Endodermal cell (in vitro differentiated cells): Measurements from ENCODE around the gene SUFU. TPM values are rescaled to one million over a fixed set of nuclear protein-coding genes. Genes with fewer than 3 reads are reported as not detected.

Experiments used
- DNase-seq: peaks from one replicate; pipeline ENCODE4 v3.0.0-alpha.2; 2017
- H3K27ac ChIP-seq: 2 replicates; pipeline ENCODE4 v1.5.1; 2013; ENCODE audit warnings: mild to moderate bottlenecking, low read depth, low read length, moderate library complexity
- H3K27me3 ChIP-seq: 2 replicates; pipeline ENCODE4 v1.6.1; 2013; ENCODE audit warnings: mild to moderate bottlenecking, low read length, moderate library complexity; ENCODE audit not compliant: insufficient read depth, control insufficient read depth, poor library complexity, severe bottlenecking
- H3K36me3 ChIP-seq: 2 replicates; pipeline ENCODE4 v1.7.0; 2013; ENCODE audit warnings: mild to moderate bottlenecking, low read length, moderate library complexity; ENCODE audit not compliant: control insufficient read depth, insufficient read depth
- H3K4me1 ChIP-seq: one replicate; pipeline ENCODE4 v1.7.0; 2013; ENCODE audit warnings: low read length; ENCODE audit not compliant: control insufficient read depth, insufficient read depth
- H3K4me3 ChIP-seq: 2 replicates; pipeline ENCODE4 v1.5.1; 2013; ENCODE audit warnings: mild to moderate bottlenecking, low read length, moderate library complexity
- H3K9ac ChIP-seq: 2 replicates; pipeline ENCODE4 v1.6.1; 2013; ENCODE audit warnings: mild to moderate bottlenecking, low read length, moderate library complexity; ENCODE audit not compliant: poor library complexity, severe bottlenecking; ENCODE audit errors: extremely low read depth
- H3K9me3 ChIP-seq: 2 replicates; pipeline ENCODE4 v1.6.1; 2013; ENCODE audit warnings: mild to moderate bottlenecking, low read length, moderate library complexity; ENCODE audit not compliant: control insufficient read depth
- H3K27ac Mint-ChIP-seq: 2 replicates; pipeline ENCODE4 v1.8.0; 2020; ENCODE audit warnings: mixed read lengths
- H3K27me3 Mint-ChIP-seq: 2 replicates; pipeline ENCODE4 v1.8.0; 2021; ENCODE audit warnings: mild to moderate bottlenecking, mixed read lengths; ENCODE audit not compliant: insufficient read depth
- H3K36me3 Mint-ChIP-seq: 2 replicates; pipeline ENCODE4 v1.8.0; 2020; ENCODE audit warnings: low read depth, mixed read lengths
- H3K4me1 Mint-ChIP-seq: 2 replicates; pipeline ENCODE4 v1.8.0; 2020; ENCODE audit warnings: mixed read lengths
- H3K4me3 Mint-ChIP-seq: 2 replicates; pipeline ENCODE4 v1.8.0; 2020; ENCODE audit warnings: mild to moderate bottlenecking, moderate library complexity, mixed read lengths
- H3K9me3 Mint-ChIP-seq: 2 replicates; pipeline ENCODE4 v1.8.0; 2020; ENCODE audit warnings: mild to moderate bottlenecking, mixed read lengths
- CTCF ChIP-seq: fragments of 200-600 bp; sonication (generic); conservative IDR thresholded peaks from 2 replicates; pipeline ENCODE4 v1.5.0; 2021; ENCODE audit warnings: antibody characterized with exemption, mild to moderate bottlenecking
- WGBS, 2 experiments: methylation state at CpG; one replicate each; pipeline versions ENCODE4 v1.1.5 to v1.1.7; 2013; ENCODE audit warnings: missing lambda C conversion rate in 2 of 2, mixed read lengths in 1 of 2; ENCODE audit not compliant: insufficient coverage in 1 of 2, insufficient read length in 1 of 2; 5-methylcytosine and 5-hydroxymethylcytosine counted together
- total RNA-seq, 2 donors: library from RNA; stranded (reverse); fragmentation: NEBNext Ultra II Directional in 1 of 2; extraction: Animal tissue kit (Norgen Biotek cat#: 25700) in 1 of 2; gene quantifications; 2 replicates in 1 of 2; 3 replicates in 1 of 2; pipeline ENCODE4 v1.2.1, GENCODE V29; 2021

The SUFU gene
- total RNA-seq, 2 donors from 2014 or later = 19.1 to 20.6 TPM

DNA sequence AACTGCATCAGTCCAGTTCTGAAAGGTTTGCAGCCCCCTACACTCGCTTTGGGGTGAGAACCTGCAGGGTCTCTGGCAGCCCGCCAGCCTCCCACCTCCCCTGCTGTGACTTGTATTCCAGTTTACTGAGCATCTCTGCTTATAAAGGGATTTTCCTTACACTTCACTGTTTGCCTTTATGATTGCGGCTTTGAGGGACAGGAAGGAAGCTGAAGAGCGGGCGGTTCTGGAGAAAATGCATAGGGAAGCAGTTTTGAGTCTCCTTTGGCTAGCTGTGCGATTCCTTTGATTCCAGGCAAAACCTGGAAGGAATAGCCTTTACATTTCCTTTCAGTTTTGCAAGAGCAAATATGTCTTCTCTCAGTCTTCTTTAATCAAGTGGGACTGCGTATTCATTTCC lies 75.6 kb downstream of the SUFU start:
- H3K27me3 Mint-ChIP-seq = no peaks in the 10 kb centered on the region
- H3K4me3 Mint-ChIP-seq = no peak overlapping the region
- peak overlapping the region; percentile 9 for H3K27ac ChIP-seq
- H3K36me3 Mint-ChIP-seq = no peaks in the 10 kb centered on the region
- H3K9me3 Mint-ChIP-seq = no peaks in the 10 kb centered on the region
- no peaks in the 10 kb centered on the region for H3K9me3 ChIP-seq
- H3K36me3 ChIP-seq = no peaks in the 10 kb centered on the region
- WGBS, 2 experiments = 89 to 100% methylated on average over 6 to 7 of the region's 7 CpGs
- peaks cover 7% of the 10 kb centered on the region for H3K4me1 ChIP-seq
- H3K4me1 Mint-ChIP-seq = peaks cover 34% of the 10 kb centered on the region
- no peak overlapping the region for H3K27ac Mint-ChIP-seq
- DNase-seq = no peak
- H3K27me3 ChIP-seq = no peaks in the 10 kb centered on the region
- no peak for TF ChIP-seq CTCF
- H3K9ac ChIP-seq = no peak overlapping the region
- no peak overlapping the region for H3K4me3 ChIP-seq

GRCh38 chr10:102580230-102580629 lies 76.5 kb downstream of the SUFU start:
- Mint-ChIP-seq H3K36me3 (no peaks in the 10 kb centered on the region), H3K9me3 (no peaks in the 10 kb centered on the region), H3K27me3 (no peaks in the 10 kb centered on the region), H3K4me3 (no peak overlapping the region), H3K27ac (peak overlapping the region; percentile 50), H3K4me1 (peaks cover 34% of the 10 kb centered on the region)
- Histone ChIP-seq H3K27ac (no peak overlapping the region), H3K9ac (no peak overlapping the region), H3K27me3 (no peaks in the 10 kb centered on the region), H3K9me3 (no peaks in the 10 kb centered on the region), H3K4me1 (peaks cover 7% of the 10 kb centered on the region), H3K36me3 (no peaks in the 10 kb centered on the region), H3K4me3 (no peak overlapping the region)
- WGBS, 2 experiments = 90 to 100% methylated on average over 2 to 4 of the region's 4 CpGs
- no peak for TF ChIP-seq CTCF
- DNase-seq = no peak

DNA sequence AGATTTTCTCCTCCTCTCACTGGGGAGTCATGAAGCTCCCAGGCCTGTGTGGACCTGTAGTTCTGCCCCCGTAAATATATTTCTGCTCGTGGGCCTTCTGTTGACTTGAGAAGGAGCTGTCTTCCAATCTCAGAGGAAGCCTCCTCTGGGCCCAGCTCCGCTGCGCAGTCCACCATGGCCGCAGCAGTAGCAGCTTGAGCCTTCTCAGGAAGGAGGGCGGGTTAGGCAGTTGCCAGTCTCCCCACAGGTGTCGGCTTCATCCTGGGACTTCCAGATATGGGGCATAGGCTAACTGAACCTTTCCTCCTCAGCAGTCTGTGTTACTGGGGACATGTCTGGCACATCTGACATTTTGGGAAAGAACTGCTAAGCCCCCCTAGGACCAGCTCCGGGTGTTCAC lies 77.6 kb downstream of the SUFU start:
- peaks cover 34% of the 10 kb centered on the region for H3K4me1 Mint-ChIP-seq
- no peaks in the 10 kb centered on the region for H3K36me3 ChIP-seq
- H3K4me1 ChIP-seq = peaks cover 7% of the 10 kb centered on the region
- WGBS, 2 experiments = 87 to 88% methylated on average over 8 of the region's 8 CpGs
- DNase-seq = no peak
- no peaks in the 10 kb centered on the region for H3K27me3 ChIP-seq
- no peak overlapping the region for H3K27ac Mint-ChIP-seq
- TF ChIP-seq CTCF = no peak
- H3K27me3 Mint-ChIP-seq = no peaks in the 10 kb centered on the region
- H3K36me3 Mint-ChIP-seq = no peaks in the 10 kb centered on the region
- H3K9me3 ChIP-seq = no peaks in the 10 kb centered on the region
- H3K27ac ChIP-seq = no peak overlapping the region
- no peak overlapping the region for H3K9ac ChIP-seq
- H3K9me3 Mint-ChIP-seq = no peaks in the 10 kb centered on the region
- H3K4me3 ChIP-seq = no peak overlapping the region
- H3K4me3 Mint-ChIP-seq = no peak overlapping the region
